Upper lobe of left lung (tissue), 6 donors: Measurements from ENCODE around the gene SASH3. TPM values are rescaled to one million over a fixed set of nuclear protein-coding genes. Genes with fewer than 3 reads are reported as not detected.

Source experiments
- ATAC-seq, 2 donors: fragments of 200-7000 bp; cut with Tn5 transposase; one replicate each; pipeline ENCODE4 v1.9.1; 2022; ENCODE audit warnings: mild to moderate bottlenecking in 2 of 2, moderate library complexity in 2 of 2; ENCODE audit not compliant: low FRiP score in 2 of 2
- DNase-seq, 2 donors: peaks; one replicate each; pipeline ENCODE4 v3.0.0-alpha.2; 2019 to 2020
- H3K27ac ChIP-seq, 4 donors: fragments of 200-600 bp; sonication (generic); one replicate each; pipeline ENCODE4 v1.5.1; 2016 to 2019
- H3K27me3 ChIP-seq, 4 donors: fragments of 200-600 bp; sonication (generic); one replicate each; pipeline ENCODE4 v1.5.1; 2017 to 2019
- H3K36me3 ChIP-seq, 4 donors: fragments of 200-600 bp; sonication (generic); one replicate each; pipeline ENCODE4 v1.5.1; 2016 to 2019
- H3K4me1 ChIP-seq, 4 donors: fragments of 200-600 bp; sonication (generic); one replicate each; pipeline ENCODE4 v1.5.1; 2018 to 2019
- H3K4me3 ChIP-seq, 4 donors: fragments of 200-600 bp; sonication (generic); one replicate each; pipeline ENCODE4 v1.5.1; 2017 to 2019; ENCODE audit warnings: mild to moderate bottlenecking in 2 of 4, moderate library complexity in 1 of 4
- H3K9me3 ChIP-seq, 4 donors: fragments of 200-600 bp; sonication (generic); one replicate each; pipeline ENCODE4 v1.5.1; 2018 to 2019
- EP300 ChIP-seq, 4 donors: sonication (generic); formaldehyde crosslinking; IDR thresholded peaks; one replicate each; pipeline ENCODE4 v1.5.1; 2017; ENCODE audit warnings: antibody characterized with exemption in 4 of 4, control low read depth in 2 of 4
- POLR2A ChIP-seq, 4 donors: fragments of 450-650 bp; IDR thresholded peaks; one replicate each; pipeline ENCODE4 v1.5.1; 2016 to 2017; ENCODE audit warnings: antibody characterized with exemption in 4 of 4, mild to moderate bottlenecking in 2 of 4
- POLR2AphosphoS5 ChIP-seq, 2 donors: sonication (generic); formaldehyde crosslinking; IDR thresholded peaks; one replicate each; pipeline ENCODE4 v1.5.1; 2017; ENCODE audit warnings: antibody characterized with exemption in 2 of 2
- WGBS, 2 donors: methylation state at CpG; one replicate each; pipeline ENCODE4 v1.1.5; 2017 to 2018; 5-methylcytosine and 5-hydroxymethylcytosine counted together
- total RNA-seq, 6 donors: library from RNA; depleted of rRNA in 4 of 6; stranded (reverse); fragments of >200 nt in 4 of 6; gene quantifications; one replicate each; pipeline versions ENCODE4 v1.1.0 to v1.2.1, GENCODE V29; 2016 to 2021
- TF ChIP-seq, protein P1 (sequence below), 6 experiments: fragments of 450-650 bp in 4 of 6; fragments of 200-600 bp in 2 of 6; sonication (generic) in 2 of 6; IDR thresholded peaks; one replicate each; pipeline ENCODE4 v1.5.1; 2016 to 2019; ENCODE audit warnings: antibody characterized with exemption in 6 of 6
- donor health status: DM: no; HTN: no; CAD: no; lungs with moderate emphysema.
- donor health status: DM: no; HTN: yes; CAD: no; lungs with severe emphysema.

Gene SASH3
- total RNA-seq, 6 donors from 2014 or later, result 21.5 to 60.3 (median 37.9) TPM

GRCh38 chrX:129786210-129786651, 6.5 kb downstream of the SASH3 start:
- H3K27ac ChIP-seq, result peak overlapping the region in 1 of 4 donors; percentile 47
- no peaks in the 10 kb centered on the region for H3K36me3 ChIP-seq
- 24 to 38% methylated on average over 1 to 3 of the region's 3 CpGs for WGBS, 2 donors
- H3K27me3 ChIP-seq, result no peaks in the 10 kb centered on the region
- no peak for DNase-seq
- no peaks in the 10 kb centered on the region for H3K9me3 ChIP-seq
- peak in 1 of 2 donors; percentile 38 for ATAC-seq
- peaks cover 0 to 9% (median 0%) of the 10 kb centered on the region in 4 donors for H3K4me1 ChIP-seq
- no peak overlapping the region for H3K4me3 ChIP-seq
- TF ChIP-seq POLR2AphosphoS5 (IDR thresholded peaks at IDR 0.05) (no peak), POLR2A (IDR thresholded peaks at IDR 0.05) (no peak), EP300 (IDR thresholded peaks at IDR 0.05) (no peak)
- TF ChIP-seq, protein P1, sequence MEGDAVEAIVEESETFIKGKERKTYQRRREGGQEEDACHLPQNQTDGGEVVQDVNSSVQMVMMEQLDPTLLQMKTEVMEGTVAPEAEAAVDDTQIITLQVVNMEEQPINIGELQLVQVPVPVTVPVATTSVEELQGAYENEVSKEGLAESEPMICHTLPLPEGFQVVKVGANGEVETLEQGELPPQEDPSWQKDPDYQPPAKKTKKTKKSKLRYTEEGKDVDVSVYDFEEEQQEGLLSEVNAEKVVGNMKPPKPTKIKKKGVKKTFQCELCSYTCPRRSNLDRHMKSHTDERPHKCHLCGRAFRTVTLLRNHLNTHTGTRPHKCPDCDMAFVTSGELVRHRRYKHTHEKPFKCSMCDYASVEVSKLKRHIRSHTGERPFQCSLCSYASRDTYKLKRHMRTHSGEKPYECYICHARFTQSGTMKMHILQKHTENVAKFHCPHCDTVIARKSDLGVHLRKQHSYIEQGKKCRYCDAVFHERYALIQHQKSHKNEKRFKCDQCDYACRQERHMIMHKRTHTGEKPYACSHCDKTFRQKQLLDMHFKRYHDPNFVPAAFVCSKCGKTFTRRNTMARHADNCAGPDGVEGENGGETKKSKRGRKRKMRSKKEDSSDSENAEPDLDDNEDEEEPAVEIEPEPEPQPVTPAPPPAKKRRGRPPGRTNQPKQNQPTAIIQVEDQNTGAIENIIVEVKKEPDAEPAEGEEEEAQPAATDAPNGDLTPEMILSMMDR (IDR thresholded peaks at IDR 0.05), result no peak

DNA sequence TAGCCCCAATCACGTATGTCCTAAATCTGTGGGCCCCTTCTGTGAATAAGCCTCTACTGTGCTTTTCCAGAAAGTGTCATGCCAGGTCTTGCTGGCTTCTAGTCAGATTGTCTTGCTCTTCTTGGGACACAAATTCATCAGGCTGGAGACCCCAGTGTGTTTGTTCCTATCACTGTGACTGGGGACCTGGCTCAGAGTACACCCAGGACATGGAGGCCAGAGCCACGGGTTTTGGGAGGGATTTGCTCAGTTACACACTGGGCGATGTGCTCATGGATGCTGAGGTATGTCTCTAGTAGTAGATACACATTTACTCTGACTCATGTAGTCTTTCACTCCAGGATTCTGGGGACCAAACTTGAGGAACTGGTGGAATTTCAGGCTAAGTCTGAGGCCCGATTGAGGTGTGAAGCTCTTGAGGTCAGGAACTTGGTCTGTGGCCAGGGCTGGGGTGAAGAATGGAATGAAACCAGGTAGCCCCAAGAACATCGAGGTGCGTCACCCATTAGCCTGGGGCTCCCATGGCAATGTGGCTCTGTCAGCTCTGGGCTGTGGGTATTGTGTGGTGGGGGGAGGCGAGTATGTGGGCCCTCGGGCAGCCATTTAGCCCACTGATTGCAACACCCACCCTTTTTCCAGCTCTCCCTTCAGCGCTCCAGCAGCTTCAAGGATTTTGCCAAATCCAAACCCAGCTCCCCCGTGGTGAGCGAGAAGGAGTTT, 7.7 kb downstream of the SASH3 start:
- H3K4me3 ChIP-seq, result no peak overlapping the region
- no peak for DNase-seq
- no peak overlapping the region for H3K27ac ChIP-seq
- TF ChIP-seq POLR2A (IDR thresholded peaks at IDR 0.05) (no peak), POLR2AphosphoS5 (IDR thresholded peaks at IDR 0.05) (no peak), EP300 (IDR thresholded peaks at IDR 0.05) (no peak)
- TF ChIP-seq, protein P1 (IDR thresholded peaks at IDR 0.05), result no peak
- no peaks in the 10 kb centered on the region for H3K36me3 ChIP-seq
- no peaks in the 10 kb centered on the region for H3K27me3 ChIP-seq
- WGBS, 2 donors, result 81 to 100% methylated on average over 1 to 11 of the region's 11 CpGs
- H3K9me3 ChIP-seq, result no peaks in the 10 kb centered on the region
- peaks cover 0 to 9% (median 0%) of the 10 kb centered on the region in 4 donors for H3K4me1 ChIP-seq
- ATAC-seq, result no peak

DNA sequence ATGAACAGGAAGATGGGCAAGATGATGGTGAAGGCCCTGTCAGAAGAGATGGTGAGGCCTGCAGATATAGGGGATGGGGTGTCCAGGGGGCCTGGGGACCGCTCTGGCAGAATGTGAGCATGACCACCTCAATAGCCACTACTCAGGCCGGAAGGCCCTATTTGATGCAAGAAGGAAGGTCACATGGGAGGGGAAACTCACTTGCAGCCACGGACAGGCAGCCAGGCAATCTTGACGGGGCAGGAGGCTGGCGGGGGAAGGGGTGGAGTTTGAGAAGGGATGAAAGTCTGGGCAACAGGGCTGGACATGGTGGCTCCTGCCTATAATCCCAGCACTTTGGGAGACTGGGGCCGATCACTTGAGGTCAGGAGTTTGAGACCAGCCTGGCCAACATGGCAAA, 8.8 kb downstream of the SASH3 start:
- H3K27me3 ChIP-seq, result no peaks in the 10 kb centered on the region
- WGBS, 2 donors, result 69 to 82% methylated on average over 6 of the region's 6 CpGs
- TF ChIP-seq POLR2AphosphoS5 (IDR thresholded peaks at IDR 0.05) (no peak), EP300 (IDR thresholded peaks at IDR 0.05) (no peak), POLR2A (IDR thresholded peaks at IDR 0.05) (no peak)
- TF ChIP-seq, protein P1 (IDR thresholded peaks at IDR 0.05), result no peak
- H3K9me3 ChIP-seq, result no peaks in the 10 kb centered on the region
- ATAC-seq (no peak), DNase-seq (no peak)
- peaks cover 0 to 7% (median under 1%) of the 10 kb centered on the region in 4 donors for H3K36me3 ChIP-seq
- H3K27ac ChIP-seq, result no peak overlapping the region
- H3K4me3 ChIP-seq, result no peak overlapping the region
- H3K4me1 ChIP-seq, result peaks cover 0 to 9% (median 0%) of the 10 kb centered on the region in 4 donors

DNA sequence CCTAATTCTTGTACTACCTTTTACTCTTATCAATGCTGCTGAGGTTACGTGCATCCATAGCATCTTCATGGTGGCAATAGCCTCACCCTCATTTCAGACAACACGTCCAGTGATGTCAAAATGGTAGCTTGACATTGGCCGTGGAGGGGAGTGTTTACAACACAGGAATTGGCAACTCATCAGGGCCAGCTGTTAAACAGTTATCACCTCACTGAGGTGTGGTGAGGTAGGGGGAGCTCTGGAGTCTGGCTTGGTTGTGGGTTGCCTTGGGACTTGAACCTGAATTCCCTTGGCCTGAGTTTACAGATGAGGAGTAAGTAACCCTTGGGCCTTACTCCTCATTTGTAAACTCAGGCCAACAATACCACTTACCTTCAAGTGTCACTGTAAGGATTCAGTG, 10.4 kb downstream of the SASH3 start:
- no peaks in the 10 kb centered on the region for H3K27me3 ChIP-seq
- H3K4me1 ChIP-seq, result peaks cover 0 to 9% (median 0%) of the 10 kb centered on the region in 4 donors
- H3K36me3 ChIP-seq, result peaks cover 0 to 7% (median 3%) of the 10 kb centered on the region in 4 donors
- no peaks in the 10 kb centered on the region for H3K9me3 ChIP-seq
- ATAC-seq (no peak), DNase-seq (no peak)
- no peak overlapping the region for H3K27ac ChIP-seq
- TF ChIP-seq, protein P1 (IDR thresholded peaks at IDR 0.05), result no peak
- 77 to 83% methylated on average over 3 of the region's 3 CpGs for WGBS, 2 donors
- H3K4me3 ChIP-seq, result no peak overlapping the region

- 88 to 90% methylated on average over 2 to 9 of the region's 9 CpGs for WGBS, 2 donors
- H3K9me3 ChIP-seq, result no peaks in the 10 kb centered on the region
- H3K4me3 ChIP-seq, result no peak overlapping the region
- peaks cover 0 to 7% (median 3%) of the 10 kb centered on the region in 4 donors for H3K36me3 ChIP-seq
- H3K4me1 ChIP-seq, result peaks cover 0 to 3% (median 0%) of the 10 kb centered on the region in 4 donors
- no peak overlapping the region for H3K27ac ChIP-seq
- no peaks in the 10 kb centered on the region for H3K27me3 ChIP-seq
- TF ChIP-seq POLR2AphosphoS5 (IDR thresholded peaks at IDR 0.05), result no peak
- no peak for TF ChIP-seq EP300 (IDR thresholded peaks at IDR 0.05)
- no peak for TF ChIP-seq POLR2A (IDR thresholded peaks at IDR 0.05)
- TF ChIP-seq, protein P1 (IDR thresholded peaks at IDR 0.05), result no peak
- DNase-seq, result peak in 1 of 2 donors; percentile 13
- no peak for ATAC-seq
These were observed 11.1 kb downstream of the SASH3 start for GRCh38 chrX:129790808-129791207.
